ENCODE measurements around the gene KRT78.

KRT78 gene

GRCh38 chr12:52828156-52828555 is 20.6 kb downstream of the KRT78 start:
- no peak for TF ChIP-seq CTCF (IDR thresholded peaks at IDR 0.05; ENCODE audit: low read length, missing control alignments)
- no peak overlapping the region for H3K4me3 ChIP-seq (replicated peaks; ENCODE audit: low read depth, low read length)
- no peak for DNase-seq (ENCODE audit: low read depth)

GRCh38 chr12:52827499-52828090 is 21.2 kb downstream of the KRT78 start:
- DNase-seq (ENCODE audit: low read depth) = no peak
- no peak overlapping the region for H3K4me3 ChIP-seq (replicated peaks; ENCODE audit: low read depth, low read length)
- no peak for TF ChIP-seq CTCF (IDR thresholded peaks at IDR 0.05; ENCODE audit: low read length, missing control alignments)

GRCh38 chr12:52826611-52827498 is 21.9 kb downstream of the KRT78 start:
- no peak for TF ChIP-seq CTCF (IDR thresholded peaks at IDR 0.05; ENCODE audit: low read length, missing control alignments)
- peak; percentile 29 for DNase-seq (ENCODE audit: low read depth)
- H3K4me3 ChIP-seq (replicated peaks; ENCODE audit: low read depth, low read length) = no peak overlapping the region

GRCh38 chr12:52825961-52826360 is 22.8 kb downstream of the KRT78 start:
- DNase-seq (ENCODE audit: low read depth) = no peak
- TF ChIP-seq CTCF (IDR thresholded peaks at IDR 0.05; ENCODE audit: low read length, missing control alignments) = no peak
- no peak overlapping the region for H3K4me3 ChIP-seq (replicated peaks; ENCODE audit: low read depth, low read length)

- no peak overlapping the region for H3K4me3 ChIP-seq (replicated peaks; ENCODE audit: low read depth, low read length)
- no peak for TF ChIP-seq CTCF (IDR thresholded peaks at IDR 0.05; ENCODE audit: low read length, missing control alignments)
- DNase-seq (ENCODE audit: low read depth) = no peak
Measured at GRCh38 chr12:52824741-52825410, 23.9 kb downstream of the KRT78 start.

- H3K4me3 ChIP-seq (replicated peaks; ENCODE audit: low read depth, low read length) = no peak overlapping the region
- no peak for TF ChIP-seq CTCF (IDR thresholded peaks at IDR 0.05; ENCODE audit: low read length, missing control alignments)
- no peak for DNase-seq (ENCODE audit: low read depth)
Measured at GRCh38 chr12:52823761-52824450, 24.9 kb downstream of the KRT78 start.
